Measurements from ENCODE around the gene RPEL1.

The RPEL1 gene

DNA sequence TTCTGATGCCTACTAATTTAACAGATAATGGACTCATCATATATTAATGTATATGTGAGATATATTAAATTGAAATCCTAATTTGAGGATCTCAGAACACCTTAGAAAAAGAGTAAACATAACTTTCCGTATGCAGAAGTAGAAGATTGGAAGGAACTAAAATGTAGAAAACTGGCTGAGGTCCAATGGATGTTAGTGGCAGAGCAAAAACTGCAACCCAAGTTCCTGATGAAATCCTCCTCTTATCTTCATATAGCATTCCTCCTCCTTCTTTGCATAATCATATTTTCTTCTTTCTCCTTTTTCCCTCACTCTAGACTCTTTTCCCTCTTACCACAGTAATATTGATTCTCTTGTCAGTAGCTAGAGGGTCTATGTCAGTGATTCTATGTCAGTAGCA, 37.3 kb downstream of the RPEL1 start:
- H3K9me2 ChIP-seq (replicated peaks; ENCODE audit: insufficient read depth, low read length): no peaks in the 10 kb centered on the region
- no peak overlapping the region for H3K27ac ChIP-seq (ENCODE audit: low read depth, low read length)
- H3K9me3 ChIP-seq (ENCODE audit: insufficient read depth, low read length): no peaks in the 10 kb centered on the region
- H3K4me2 ChIP-seq (ENCODE audit: low read depth, low read length, poor library complexity, severe bottlenecking): no peak overlapping the region
- no peak overlapping the region for H3K9ac ChIP-seq (ENCODE audit: low read length)
- no peak overlapping the region for H2AFZ ChIP-seq (ENCODE audit: low read depth, low read length, severe bottlenecking)
- H3K79me2 ChIP-seq (ENCODE audit: insufficient read depth, low read length): no peaks in the 10 kb centered on the region
- H3K36me3 ChIP-seq (ENCODE audit: low read length): no peaks in the 10 kb centered on the region
- TF ChIP-seq, protein P1, sequence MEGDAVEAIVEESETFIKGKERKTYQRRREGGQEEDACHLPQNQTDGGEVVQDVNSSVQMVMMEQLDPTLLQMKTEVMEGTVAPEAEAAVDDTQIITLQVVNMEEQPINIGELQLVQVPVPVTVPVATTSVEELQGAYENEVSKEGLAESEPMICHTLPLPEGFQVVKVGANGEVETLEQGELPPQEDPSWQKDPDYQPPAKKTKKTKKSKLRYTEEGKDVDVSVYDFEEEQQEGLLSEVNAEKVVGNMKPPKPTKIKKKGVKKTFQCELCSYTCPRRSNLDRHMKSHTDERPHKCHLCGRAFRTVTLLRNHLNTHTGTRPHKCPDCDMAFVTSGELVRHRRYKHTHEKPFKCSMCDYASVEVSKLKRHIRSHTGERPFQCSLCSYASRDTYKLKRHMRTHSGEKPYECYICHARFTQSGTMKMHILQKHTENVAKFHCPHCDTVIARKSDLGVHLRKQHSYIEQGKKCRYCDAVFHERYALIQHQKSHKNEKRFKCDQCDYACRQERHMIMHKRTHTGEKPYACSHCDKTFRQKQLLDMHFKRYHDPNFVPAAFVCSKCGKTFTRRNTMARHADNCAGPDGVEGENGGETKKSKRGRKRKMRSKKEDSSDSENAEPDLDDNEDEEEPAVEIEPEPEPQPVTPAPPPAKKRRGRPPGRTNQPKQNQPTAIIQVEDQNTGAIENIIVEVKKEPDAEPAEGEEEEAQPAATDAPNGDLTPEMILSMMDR (IDR thresholded peaks at IDR 0.05; ENCODE audit: insufficient read depth, low read length, poor library complexity, severe bottlenecking): no peak
- no peak for TF ChIP-seq EZH2phosphoT487 (conservative IDR thresholded peaks at IDR 0.05; ENCODE audit: low read length)
- no peaks in the 10 kb centered on the region for H3F3A ChIP-seq (ENCODE audit: insufficient read depth)
- H3K4me3 ChIP-seq (ENCODE audit: insufficient read depth, low read length, poor library complexity, severe bottlenecking): no peak overlapping the region
- H3K27me3 ChIP-seq (ENCODE audit: low read length): no peaks in the 10 kb centered on the region
- no peaks in the 10 kb centered on the region for H4K20me1 ChIP-seq (ENCODE audit: low read depth, low read length)

DNA sequence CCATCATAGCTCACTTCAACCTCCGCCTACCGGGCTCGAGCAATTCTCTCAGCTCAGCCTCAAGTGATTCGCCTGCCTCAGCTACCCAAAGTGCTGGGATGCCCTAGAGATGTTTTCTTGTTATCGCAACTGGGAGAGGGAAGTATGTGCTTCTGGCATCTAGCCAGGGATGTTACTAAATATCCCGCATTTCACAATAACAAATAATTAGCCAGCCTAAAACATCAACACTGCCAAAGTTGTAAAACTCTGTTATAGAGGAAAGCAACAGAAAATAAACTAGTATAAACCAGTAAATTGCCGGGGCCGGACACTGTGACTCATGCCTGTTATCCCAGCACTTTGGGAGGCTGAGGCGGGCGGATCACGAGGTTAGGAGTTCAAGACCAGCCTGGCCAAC, 38.5 kb downstream of the RPEL1 start:
- Histone ChIP-seq H3K36me3 (ENCODE audit: low read length) (no peaks in the 10 kb centered on the region), H2AFZ (ENCODE audit: low read depth, low read length, severe bottlenecking) (no peak overlapping the region), H3K27ac (ENCODE audit: low read depth, low read length) (no peak overlapping the region), H4K20me1 (ENCODE audit: low read depth, low read length) (no peaks in the 10 kb centered on the region), H3K4me2 (ENCODE audit: low read depth, low read length, poor library complexity, severe bottlenecking) (no peak overlapping the region), H3K27me3 (ENCODE audit: low read length) (no peaks in the 10 kb centered on the region), H3K9me3 (ENCODE audit: insufficient read depth, low read length) (no peaks in the 10 kb centered on the region), H3F3A (ENCODE audit: insufficient read depth) (no peaks in the 10 kb centered on the region), H3K9me2 (replicated peaks; ENCODE audit: insufficient read depth, low read length) (no peaks in the 10 kb centered on the region), H3K4me3 (ENCODE audit: insufficient read depth, low read length, poor library complexity, severe bottlenecking) (no peak overlapping the region), H3K79me2 (ENCODE audit: insufficient read depth, low read length) (no peaks in the 10 kb centered on the region), H3K9ac (ENCODE audit: low read length) (no peak overlapping the region)
- TF ChIP-seq, protein P1 (IDR thresholded peaks at IDR 0.05; ENCODE audit: insufficient read depth, low read length, poor library complexity, severe bottlenecking): no peak
- TF ChIP-seq EZH2phosphoT487 (conservative IDR thresholded peaks at IDR 0.05; ENCODE audit: low read length): no peak

DNA sequence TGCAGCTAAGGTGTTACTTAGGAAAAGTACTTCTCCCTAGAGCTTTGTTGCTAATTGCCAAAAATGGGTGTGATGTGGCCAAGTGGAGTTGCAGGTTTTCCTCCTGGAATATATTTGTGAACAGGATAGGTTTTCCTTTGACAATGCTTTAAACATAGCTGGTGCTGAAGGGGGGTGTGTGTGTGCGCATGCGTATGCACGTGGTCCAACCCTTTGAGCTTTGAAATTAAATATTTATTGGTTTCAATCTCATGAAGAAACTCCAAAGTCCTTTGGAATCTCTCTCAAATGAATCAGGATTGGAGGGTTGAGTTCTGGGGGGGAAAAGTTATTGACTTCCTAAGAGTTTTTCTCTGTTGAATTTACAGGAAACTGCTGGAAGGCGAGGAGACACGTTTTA, 42.3 kb downstream of the RPEL1 start:
- Histone ChIP-seq H3K4me2 (ENCODE audit: low read depth, low read length, poor library complexity, severe bottlenecking) (no peak overlapping the region), H3K9me2 (replicated peaks; ENCODE audit: insufficient read depth, low read length) (no peaks in the 10 kb centered on the region), H3K9ac (ENCODE audit: low read length) (no peak overlapping the region), H3K36me3 (ENCODE audit: low read length) (no peaks in the 10 kb centered on the region), H3K27ac (ENCODE audit: low read depth, low read length) (no peak overlapping the region), H2AFZ (ENCODE audit: low read depth, low read length, severe bottlenecking) (no peak overlapping the region), H3K79me2 (ENCODE audit: insufficient read depth, low read length) (no peaks in the 10 kb centered on the region), H4K20me1 (ENCODE audit: low read depth, low read length) (no peaks in the 10 kb centered on the region), H3F3A (ENCODE audit: insufficient read depth) (no peaks in the 10 kb centered on the region), H3K27me3 (ENCODE audit: low read length) (no peaks in the 10 kb centered on the region), H3K9me3 (ENCODE audit: insufficient read depth, low read length) (no peaks in the 10 kb centered on the region), H3K4me3 (ENCODE audit: insufficient read depth, low read length, poor library complexity, severe bottlenecking) (no peak overlapping the region)
- TF ChIP-seq, protein P1 (IDR thresholded peaks at IDR 0.05; ENCODE audit: insufficient read depth, low read length, poor library complexity, severe bottlenecking): no peak
- no peak for TF ChIP-seq EZH2phosphoT487 (conservative IDR thresholded peaks at IDR 0.05; ENCODE audit: low read length)
